WI38 (cell line): ENCODE data around the gene RAD17.

ENCODE experiments used
- H3K4me3 ChIP-seq: 2 replicates; pipeline ENCODE4 v1.5.1; 2011; ENCODE audit warnings: low read depth, mild to moderate bottlenecking, control low read depth, low read length
- TF ChIP-seq, protein P1 (sequence below): IDR thresholded peaks from 2 replicates; pipeline ENCODE4 v1.5.1; 2012; ENCODE audit warnings: low read depth, mild to moderate bottlenecking, control low read depth, low read length

RAD17 gene

GRCh38 chr5:69335341-69335935 is 34.2 kb upstream of the RAD17 start:
- TF ChIP-seq, protein P1, sequence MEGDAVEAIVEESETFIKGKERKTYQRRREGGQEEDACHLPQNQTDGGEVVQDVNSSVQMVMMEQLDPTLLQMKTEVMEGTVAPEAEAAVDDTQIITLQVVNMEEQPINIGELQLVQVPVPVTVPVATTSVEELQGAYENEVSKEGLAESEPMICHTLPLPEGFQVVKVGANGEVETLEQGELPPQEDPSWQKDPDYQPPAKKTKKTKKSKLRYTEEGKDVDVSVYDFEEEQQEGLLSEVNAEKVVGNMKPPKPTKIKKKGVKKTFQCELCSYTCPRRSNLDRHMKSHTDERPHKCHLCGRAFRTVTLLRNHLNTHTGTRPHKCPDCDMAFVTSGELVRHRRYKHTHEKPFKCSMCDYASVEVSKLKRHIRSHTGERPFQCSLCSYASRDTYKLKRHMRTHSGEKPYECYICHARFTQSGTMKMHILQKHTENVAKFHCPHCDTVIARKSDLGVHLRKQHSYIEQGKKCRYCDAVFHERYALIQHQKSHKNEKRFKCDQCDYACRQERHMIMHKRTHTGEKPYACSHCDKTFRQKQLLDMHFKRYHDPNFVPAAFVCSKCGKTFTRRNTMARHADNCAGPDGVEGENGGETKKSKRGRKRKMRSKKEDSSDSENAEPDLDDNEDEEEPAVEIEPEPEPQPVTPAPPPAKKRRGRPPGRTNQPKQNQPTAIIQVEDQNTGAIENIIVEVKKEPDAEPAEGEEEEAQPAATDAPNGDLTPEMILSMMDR: no peak
- no peak overlapping the region for H3K4me3 ChIP-seq

DNA sequence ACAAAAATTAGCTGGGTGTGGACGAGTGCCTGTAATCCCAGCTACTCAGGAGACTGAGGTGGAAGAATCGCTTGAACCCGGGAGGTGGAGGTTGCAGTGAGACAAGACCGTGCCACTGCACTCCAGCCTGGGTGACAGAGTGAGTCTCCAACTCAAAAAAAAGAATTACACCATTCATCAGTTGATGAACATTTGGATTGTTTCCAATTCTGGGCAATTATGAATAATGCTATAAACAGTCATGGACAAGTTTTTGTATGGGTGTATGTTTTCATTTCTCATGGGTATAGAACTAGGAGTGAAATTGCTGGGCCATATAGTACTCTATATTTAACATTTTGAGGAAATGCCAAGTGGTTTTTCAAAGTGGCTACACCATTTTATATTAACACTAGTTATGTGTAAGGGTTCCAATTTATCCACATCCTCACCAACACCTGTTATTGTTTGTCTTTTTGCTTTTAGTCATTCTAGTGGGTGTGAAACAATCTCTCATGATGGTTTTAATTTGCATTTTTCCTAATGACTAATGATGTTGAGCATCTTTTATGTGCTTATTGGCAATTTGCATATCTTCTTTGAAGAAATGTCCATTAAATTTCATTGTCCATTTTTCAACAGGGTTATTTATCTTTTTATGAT is 28.0 kb upstream of the RAD17 start:
- H3K4me3 ChIP-seq: no peak overlapping the region
- TF ChIP-seq, protein P1: no peak

- TF ChIP-seq, protein P1: no peak
- no peak overlapping the region for H3K4me3 ChIP-seq
These were observed 26.5 kb upstream of the RAD17 start for GRCh38 chr5:69343083-69343482.

DNA sequence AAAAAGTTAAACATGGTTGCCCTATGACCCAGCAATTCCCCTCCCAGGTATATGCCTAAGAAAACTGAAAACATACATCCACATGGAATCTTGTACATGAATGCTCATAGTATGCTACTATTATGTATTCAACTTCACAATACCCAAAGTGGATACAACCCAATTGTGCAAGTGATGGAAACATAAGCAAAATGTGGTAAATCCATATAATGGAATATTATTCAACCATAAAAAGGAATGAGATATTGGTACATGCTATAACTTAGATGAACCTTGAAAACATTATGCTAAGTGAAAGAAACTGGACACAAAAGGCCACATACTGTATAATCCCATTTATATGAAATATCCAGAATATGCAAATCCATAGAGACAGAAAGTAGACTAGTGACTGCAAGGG is 19.0 kb upstream of the RAD17 start:
- TF ChIP-seq, protein P1: no peak
- H3K4me3 ChIP-seq: no peak overlapping the region

DNA sequence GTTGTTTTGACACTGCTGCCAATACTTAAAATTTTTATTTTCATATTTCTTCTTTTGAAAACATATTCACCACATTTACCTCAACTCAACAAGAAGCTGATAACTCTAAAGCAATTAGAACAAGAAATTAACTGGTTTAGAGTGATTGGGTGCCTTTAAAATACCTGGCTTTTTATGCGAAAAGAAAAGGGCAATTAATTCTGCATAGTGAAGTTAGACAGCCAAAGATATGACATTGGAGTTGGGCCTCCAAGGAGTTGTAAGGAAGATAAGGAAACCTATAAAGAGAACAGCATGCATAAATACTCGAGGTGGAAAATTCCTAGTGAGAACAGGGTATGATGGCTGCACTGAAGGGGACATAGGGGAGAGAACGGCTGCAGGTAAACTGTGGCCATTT is 9.9 kb upstream of the RAD17 start:
- TF ChIP-seq, protein P1: no peak
- H3K4me3 ChIP-seq: no peak overlapping the region

- no peak overlapping the region for H3K4me3 ChIP-seq
- TF ChIP-seq, protein P1: no peak
These were observed 9.2 kb upstream of the RAD17 start for GRCh38 chr5:69360442-69360841.

GRCh38 chr5:69364414-69364813 is 5.2 kb upstream of the RAD17 start:
- H3K4me3 ChIP-seq: no peak overlapping the region
- TF ChIP-seq, protein P1: 0 out of 2 replicates have a peak, but pooled peaks have one; percentile 16
